ENCODE results near the gene RIPPLY3.

Gene RIPPLY3

GRCh38 chr21:36973986-36974850, 32.3 kb upstream of the RIPPLY3 start:
- H3K4me3 ChIP-seq (replicated peaks; ENCODE audit: low read depth, low read length) = no peak overlapping the region
- DNase-seq (ENCODE audit: low read depth) = no peak
- no peak for TF ChIP-seq CTCF (IDR thresholded peaks at IDR 0.05; ENCODE audit: low read length, missing control alignments)

GRCh38 chr21:36974851-36975192, 31.7 kb upstream of the RIPPLY3 start:
- TF ChIP-seq CTCF (IDR thresholded peaks at IDR 0.05; ENCODE audit: low read length, missing control alignments) = no peak
- H3K4me3 ChIP-seq (replicated peaks; ENCODE audit: low read depth, low read length) = no peak overlapping the region
- no peak for DNase-seq (ENCODE audit: low read depth)

GRCh38 chr21:36976228-36976861, 30.2 kb upstream of the RIPPLY3 start:
- no peak for DNase-seq (ENCODE audit: low read depth)
- no peak for TF ChIP-seq CTCF (IDR thresholded peaks at IDR 0.05; ENCODE audit: low read length, missing control alignments)
- no peak overlapping the region for H3K4me3 ChIP-seq (replicated peaks; ENCODE audit: low read depth, low read length)

- DNase-seq (ENCODE audit: low read depth) = peak; percentile 87
- TF ChIP-seq CTCF (IDR thresholded peaks at IDR 0.05; ENCODE audit: low read length, missing control alignments) = peak; percentile 88
- H3K4me3 ChIP-seq (replicated peaks; ENCODE audit: low read depth, low read length) = no peak overlapping the region
Measured at GRCh38 chr21:36976882-36977651, 29.4 kb upstream of the RIPPLY3 start.

- no peak for TF ChIP-seq CTCF (IDR thresholded peaks at IDR 0.05; ENCODE audit: low read length, missing control alignments)
- H3K4me3 ChIP-seq (replicated peaks; ENCODE audit: low read depth, low read length) = peak overlapping the region; percentile 48
- no peak for DNase-seq (ENCODE audit: low read depth)
Measured at GRCh38 chr21:36980280-36981048, 26.0 kb upstream of the RIPPLY3 start.

GRCh38 chr21:36981049-36981391, 25.5 kb upstream of the RIPPLY3 start:
- no peak for TF ChIP-seq CTCF (IDR thresholded peaks at IDR 0.05; ENCODE audit: low read length, missing control alignments)
- no peak overlapping the region for H3K4me3 ChIP-seq (replicated peaks; ENCODE audit: low read depth, low read length)
- no peak for DNase-seq (ENCODE audit: low read depth)

All from fibroblast of pulmonary artery (primary cell).